GM12878 (cell line): ENCODE data around the gene ITGA11. TPM values are rescaled to one million over a fixed set of nuclear protein-coding genes. Genes with fewer than 3 reads are reported as not detected.
"Not testable (repeated sequence)": the region's sequence is repeated elsewhere in the genome, so short reads cannot be mapped to it uniquely, and the experiment has no call there.

Experiments
- ATAC-seq: fragments of 200-7000 bp; cut with Tn5 transposase; 3 replicates; pipeline ENCODE4 v1.9.1; 2020; ENCODE audit warnings: mild to moderate bottlenecking, moderate library complexity
- BruUV-seq: library from RNA; stranded (reverse); fragments of 400-500 nt; replicated peaks from 2 replicates; lab custom pipeline; 2021; lab: Mats Ljungman, UMichigan
- CTCF ChIA-PET: fragments of 300-600 bp; sonication (Branson Sonifier 250); formaldehyde crosslinking; extraction: SDS; loops from one replicate; lab custom pipeline; 2021; ENCODE audit warnings: inconsistent platforms; lab: Yijun Ruan, JAX
- POLR2A ChIA-PET: fragments of 350-600 bp; formaldehyde crosslinking; extraction: SDS; loops from one replicate; lab custom pipeline; 2021; ENCODE audit warnings: inconsistent platforms; lab: Charles Lee
- RAD21 ChIA-PET: fragments of 300-600 bp; sonication (Branson Sonifier 250); formaldehyde crosslinking; loops from one replicate; lab custom pipeline; 2023; ENCODE audit warnings: antibody characterized with exemption; ENCODE audit not compliant: unreplicated experiment; lab: Charles Lee
- SMC1A ChIA-PET: fragments of 300-600 bp; sonication (Branson Sonifier 250); formaldehyde crosslinking; loops from one replicate; lab custom pipeline; 2023; ENCODE audit not compliant: unreplicated experiment, uncharacterized antibody; lab: Charles Lee
- DNase-seq: peaks from one replicate; pipeline ENCODE4 v3.0.0-alpha.2; 2011; ENCODE audit warnings: low read depth, low spot score
- FAIRE-seq: peaks from 3 replicates; lab custom pipeline; 2011; peaks lifted over from hg19 to GRCh38; lab: Jason Lieb, UNC
- H2AFZ ChIP-seq: 2 replicates; pipeline ENCODE4 v1.6.0; 2011; ENCODE audit warnings: low read depth, low read length, control low read depth; ENCODE audit not compliant: control insufficient read depth
- H3K27ac ChIP-seq: 2 replicates; pipeline ENCODE4 v1.5.1; 2011; ENCODE audit warnings: control low read depth; ENCODE audit not compliant: control insufficient read depth, insufficient read depth
- H3K27me3 ChIP-seq, 2 experiments: replicated peaks in 1 of 2; 2 replicates each; pipeline versions ENCODE4 v1.6.0 to v1.6.1; 2011; ENCODE audit warnings: low read length in 1 of 2; ENCODE audit not compliant: control insufficient read depth in 2 of 2, insufficient read depth in 2 of 2
- H3K36me3 ChIP-seq, 2 experiments: 2 replicates each; pipeline ENCODE4 v1.5.1; 2011; ENCODE audit warnings: low read length in 1 of 2; ENCODE audit not compliant: control insufficient read depth in 2 of 2, insufficient read depth in 2 of 2
- H3K4me1 ChIP-seq: 2 replicates; pipeline ENCODE4 v1.6.1; 2011; ENCODE audit warnings: mild to moderate bottlenecking, low read length, moderate library complexity, mixed read lengths; ENCODE audit not compliant: control insufficient read depth, insufficient read depth
- H3K4me2 ChIP-seq: 2 replicates; pipeline ENCODE4 v1.6.0; 2011; ENCODE audit warnings: control low read depth; ENCODE audit not compliant: control insufficient read depth, insufficient read depth
- H3K4me3 ChIP-seq: fragments of 200-600 bp; sonication (generic); 2 replicates; pipeline ENCODE4 v1.5.1; 2016
- H3K79me2 ChIP-seq: 2 replicates; pipeline ENCODE4 v1.6.0; 2011; ENCODE audit warnings: low read length; ENCODE audit not compliant: control insufficient read depth, insufficient read depth
- H3K9ac ChIP-seq: 2 replicates; pipeline ENCODE4 v1.8.0; 2011; ENCODE audit warnings: low read length, control low read depth, mixed read lengths; ENCODE audit not compliant: control insufficient read depth, insufficient read depth
- H3K9me3 ChIP-seq: replicated peaks from 3 replicates; pipeline ENCODE4 v1.5.1; 2011; ENCODE audit warnings: mild to moderate bottlenecking, low read length; ENCODE audit not compliant: control insufficient read depth, insufficient read depth
- H4K20me1 ChIP-seq: 2 replicates; pipeline ENCODE4 v1.6.0; 2011; ENCODE audit not compliant: control insufficient read depth, insufficient read depth
- ASH2L ChIP-seq: fragments of 300-600, 200-600 bp; sonication (generic); IDR thresholded peaks from 2 replicates; pipeline ENCODE4 v1.6.1; 2017; ENCODE audit warnings: low read depth, mild to moderate bottlenecking, borderline replicate concordance
- BCL11A ChIP-seq: IDR thresholded peaks from 2 replicates; pipeline ENCODE4 v1.6.1; 2011; ENCODE audit warnings: low read depth, low read length
- CHD1 ChIP-seq: IDR thresholded peaks from 2 replicates; pipeline ENCODE4 v1.6.1; 2012; ENCODE audit warnings: low read depth, low read length, improper control_type of control experiment
- JUND ChIP-seq: IDR thresholded peaks from 2 replicates; pipeline ENCODE4 v1.6.1; 2012; ENCODE audit warnings: low read depth, mild to moderate bottlenecking, low read length, improper control_type of control experiment, moderate library complexity
- NFXL1 ChIP-seq: fragments of 450-650 bp; IDR thresholded peaks from 2 replicates; pipeline ENCODE4 v1.6.1; 2017; ENCODE audit warnings: antibody characterized with exemption, mild to moderate bottlenecking, borderline replicate concordance
- NR2C1 ChIP-seq: fragments of 450-650 bp; IDR thresholded peaks from 2 replicates; pipeline ENCODE4 v1.6.1; 2017; ENCODE audit warnings: antibody characterized with exemption, mild to moderate bottlenecking, moderate library complexity
- NR2F1 ChIP-seq: fragments of 450-650 bp; conservative IDR thresholded peaks from 2 replicates; pipeline ENCODE4 v1.6.1; 2017; ENCODE audit warnings: mild to moderate bottlenecking
- PBX3 ChIP-seq: IDR thresholded peaks from 2 replicates; pipeline ENCODE4 v1.6.1; 2011; ENCODE audit warnings: mild to moderate bottlenecking, low read depth, low read length, moderate library complexity; ENCODE audit not compliant: insufficient replicate concordance
- PML ChIP-seq: IDR thresholded peaks from 2 replicates; pipeline ENCODE4 v1.6.1; 2012; ENCODE audit warnings: low read length, inconsistent platforms
- TARDBP ChIP-seq: IDR thresholded peaks from 2 replicates; pipeline ENCODE4 v1.6.1; 2016; ENCODE audit warnings: borderline replicate concordance
- TBL1XR1 ChIP-seq: IDR thresholded peaks from 2 replicates; pipeline ENCODE4 v1.6.1; 2012; ENCODE audit warnings: low read depth, low read length, improper control_type of control experiment
- WRNIP1 ChIP-seq: IDR thresholded peaks from 2 replicates; pipeline ENCODE4 v1.6.1; 2011; ENCODE audit warnings: low read depth, low read length, improper control_type of control experiment, borderline replicate concordance
- ZZZ3 ChIP-seq: IDR thresholded peaks from 2 replicates; pipeline ENCODE4 v1.6.1; 2011; ENCODE audit warnings: low read depth; ENCODE audit not compliant: control insufficient read depth, insufficient read length
- WGBS: methylation state at CpG from one replicate; pipeline ENCODE4 v1.1.6; 2016; ENCODE audit warnings: low lambda C conversion rate; ENCODE audit not compliant: insufficient replicate concordance, insufficient coverage; ENCODE audit errors: missing lambda C conversion rate; 5-methylcytosine and 5-hydroxymethylcytosine counted together
- in situ Hi-C: fragments of 300-500 bp; cut with MboI; formaldehyde crosslinking; loops from 9 replicates; pipeline ENCODE4 v1.14.3; 2018; ENCODE audit warnings: mixed read lengths
- intact Hi-C: fragments of 100-400 bp; cut with micrococcal nuclease; formaldehyde crosslinking; loops from one replicate; pipeline ENCODE4 v1.14.2; 2022; ENCODE audit not compliant: unreplicated experiment
- polyA plus RNA-seq, 11 experiments: library from polyadenylated mRNA; depleted of rRNA in 4 of 11; unstranded in 6 of 11; stranded (reverse) in 5 of 11; fragments of >200 nt; fragmentation: Nextera tagmentation in 4 of 11; fragmentation: Illumina TruSeq in 1 of 11; extraction: Ambion mirVana in 4 of 11; extraction: Trizol in 1 of 11; gene quantifications; 1 replicate in 1 of 11; 2 replicates in 10 of 11; pipeline versions ENCODE4 v1.2.1 to v1.2.3, GENCODE V29; 2011 to 2016; ENCODE audit warnings: inconsistent platforms in 2 of 11, missing spikeins in 2 of 11, low read depth in 1 of 11
- total RNA-seq, 4 experiments: library from RNA; depleted of rRNA in 3 of 4; stranded (reverse); fragments of >200 nt in 3 of 4; fragmentation: Illumina TruSeq in 1 of 4; extraction: Trizol in 1 of 4; gene quantifications; 2 replicates each; pipeline versions ENCODE4 v1.2.1 to v1.2.3, GENCODE V29; 2013 to 2021

The ITGA11 gene
- total and polyA plus RNA-seq, 10 of the 15 experiments (the other 5 are each of a cell fraction or from before 2014, with no cell fraction given) = under 0.01 to 0.36 (median 0.13) TPM; not detected in 1

DNA sequence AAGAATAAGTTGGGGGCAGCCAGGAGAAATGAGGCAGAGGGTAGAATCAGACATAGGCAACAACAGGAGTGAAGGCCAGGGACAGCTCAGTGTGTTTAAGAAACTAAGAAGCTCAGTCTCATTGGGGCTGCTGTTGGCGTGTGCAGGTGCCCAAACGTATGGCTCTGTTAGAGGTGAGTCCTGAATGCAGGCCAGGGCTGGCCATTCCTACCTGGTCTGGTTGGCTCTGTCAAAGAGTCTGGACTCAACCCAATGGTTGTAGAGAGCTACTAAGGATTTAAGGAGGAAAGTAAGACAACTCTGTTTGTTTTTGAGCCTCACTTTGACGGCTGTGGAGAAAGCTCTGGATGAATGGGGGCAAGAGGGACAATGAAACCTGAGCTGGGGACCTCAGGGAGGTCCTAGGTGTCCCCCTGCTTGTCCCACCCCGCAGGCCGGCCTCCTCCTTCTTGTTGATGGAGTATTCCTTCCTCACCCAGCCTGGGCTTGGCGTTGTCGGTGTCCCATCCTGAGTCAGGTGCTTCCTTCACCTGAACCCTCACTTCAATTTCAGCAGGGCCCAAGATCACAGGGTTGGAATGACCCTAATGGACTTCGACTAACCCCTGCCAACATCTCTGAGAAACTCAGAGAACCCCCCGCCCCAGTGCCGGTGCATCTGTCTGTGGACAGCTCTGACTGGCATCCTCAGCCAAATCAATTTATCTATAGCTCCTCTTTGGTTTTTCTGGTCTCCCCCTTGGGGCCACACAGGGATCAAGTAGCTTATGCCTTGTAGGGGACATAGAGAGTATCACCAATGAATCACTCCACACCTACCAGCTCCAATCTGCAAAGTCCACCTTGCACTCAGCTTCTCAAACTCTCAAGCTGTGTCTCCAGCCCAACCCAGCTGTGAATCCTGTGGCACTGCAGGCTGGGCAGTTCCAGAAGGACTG is 8.3 kb downstream of the ITGA11 start:
- no peak overlapping the region for H3K4me2 ChIP-seq
- no peaks in the 10 kb centered on the region for H4K20me1 ChIP-seq
- ChIA-PET CTCF (no interaction called here), RAD21 (interaction anchor here (0.5 to 0.6 kb wide), 2 partner anchors 170 to 1570 kb away, joined by 3 read pairs; no protein-coding TSS in a partner anchor), POLR2A (no interaction called here), SMC1A (interaction anchor here (0.6 kb wide), 1 partner anchor 29 kb away, joined by 3 read pairs; no protein-coding TSS in a partner anchor)
- H3K27me3 ChIP-seq = no peaks in the 10 kb centered on the region; a peak in 2 of 4 replicates
- ATAC-seq (no peak), FAIRE-seq (no peak), DNase-seq (no peak)
- no TSS peak for BruUV-seq
- H3K4me1 ChIP-seq = no peaks in the 10 kb centered on the region
- no peaks in the 10 kb centered on the region for H3K9me3 ChIP-seq
- in situ Hi-C loops = no loop called here
- no peaks in the 10 kb centered on the region for H3K79me2 ChIP-seq
- intact Hi-C loops = no loop called here
- H3K4me3 ChIP-seq = no peak overlapping the region
- no peaks in the 10 kb centered on the region for H3K36me3 ChIP-seq
- H2AFZ ChIP-seq = no peak overlapping the region
- H3K27ac ChIP-seq = no peak overlapping the region
- H3K9ac ChIP-seq = no peak overlapping the region
- WGBS = 29% methylated on average over 10 of the region's 10 CpGs
- TF ChIP-seq NR2C1 (no peak), TARDBP (no peak), ASH2L (no peak), NR2F1 (no peak), BCL11A (no peak), JUND (no peak), TBL1XR1 (no peak), PBX3 (no peak), ZZZ3 (no peak), CHD1 (no peak), PML (no peak), NFXL1 (no peak), WRNIP1 (no peak)

- FAIRE-seq = not testable (repeated sequence)
Observed at GRCh38 chr15:68422403-68423145, 9.4 kb downstream of the ITGA11 start.

More at GRCh38 chr15:68422403-68423145, 9.4 kb downstream of the ITGA11 start:
- POLR2A ChIA-PET, H3K79me2 ChIP-seq, H3K4me1 ChIP-seq, RAD21 ChIA-PET, in situ Hi-C loops, H3K36me3 ChIP-seq, SMC1A ChIA-PET, DNase-seq, CTCF ChIA-PET, H4K20me1 ChIP-seq, H2AFZ ChIP-seq, H3K9me3 ChIP-seq, H3K27me3 ChIP-seq, BruUV-seq, intact Hi-C loops, H3K9ac ChIP-seq, H3K4me3 ChIP-seq, ATAC-seq, H3K4me2 ChIP-seq, H3K27ac ChIP-seq: not testable (repeated sequence)
- WGBS = 44% methylated on average over 4 of the region's 5 CpGs
